Eye (tissue), 1 donor: ENCODE data around the gene FGF10.

Experiments used
- DNase-seq: peaks from one replicate; pipeline ENCODE4 v3.0.0-alpha.2; 2015

The FGF10 gene

DNA sequence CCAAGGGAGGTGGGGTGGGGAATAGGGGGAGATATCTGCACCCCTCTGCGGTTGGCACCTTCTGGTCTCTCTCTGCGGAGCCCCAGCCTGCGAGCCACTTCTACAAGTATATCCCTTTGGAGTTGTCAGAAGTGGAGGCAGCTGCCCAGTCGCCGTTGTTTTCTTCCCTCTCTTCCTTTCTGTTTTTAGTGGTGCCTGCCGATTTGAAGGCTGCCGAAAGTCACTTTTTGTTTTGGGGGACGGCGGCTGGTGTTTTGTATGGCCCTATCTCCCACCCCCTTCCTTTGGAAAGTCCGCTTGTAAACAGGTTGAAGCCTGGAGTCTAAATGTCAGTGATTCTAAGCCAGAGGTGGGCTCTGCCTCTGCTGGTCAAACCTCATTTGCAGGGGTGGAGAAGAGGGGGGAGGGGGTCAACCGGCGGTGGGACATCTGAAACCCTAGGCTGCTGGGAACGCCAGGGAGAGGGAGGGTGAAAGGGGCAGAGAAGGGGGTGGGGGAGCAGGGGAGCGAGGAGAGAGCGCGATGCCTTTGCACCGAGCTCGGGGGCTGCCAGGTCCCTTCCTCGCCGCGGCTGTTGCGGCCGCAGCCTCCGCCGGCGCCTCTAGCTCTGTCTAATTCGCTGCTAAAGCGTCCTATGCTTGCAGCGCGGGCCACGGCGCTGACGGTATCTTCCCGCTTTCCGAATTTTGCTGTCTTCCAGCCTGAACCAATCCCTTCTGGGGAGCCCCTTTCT, at the start of gene FGF10:
FGF10 (minus strand) TSS at position 331 of the 733 bp plus-strand sequence. CDS start 738 bp downstream, outside the sequence.
- peak; percentile 81 for DNase-seq

- no peak for DNase-seq
Measured at GRCh38 chr5:44426944-44427343, 37.7 kb upstream of the FGF10 start.

GRCh38 chr5:44412286-44412685, 23.1 kb upstream of the FGF10 start:
- no peak for DNase-seq

- no peak for DNase-seq
Measured at GRCh38 chr5:44402084-44402483, 12.9 kb upstream of the FGF10 start.

DNA sequence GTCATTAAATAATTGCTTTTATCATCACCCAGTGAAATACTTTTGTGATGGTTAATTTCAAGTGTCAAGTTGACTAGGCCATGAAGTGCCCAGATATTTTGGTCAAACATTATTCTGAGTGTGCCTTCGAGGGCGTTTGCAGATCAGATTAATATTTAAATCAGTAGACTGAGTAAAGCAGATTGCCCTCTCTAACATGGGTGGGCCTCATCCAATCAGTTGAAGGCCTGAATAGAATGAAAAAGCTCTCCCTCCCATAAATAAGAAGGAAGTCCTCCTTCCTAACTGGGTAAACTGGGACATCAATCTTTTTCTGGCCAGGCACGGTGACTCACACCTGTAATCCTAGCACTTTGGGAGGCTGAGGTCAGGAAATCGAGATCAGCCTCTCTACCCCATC, 12.4 kb upstream of the FGF10 start:
- DNase-seq: no peak

GRCh38 chr5:44398382-44398781, 9.2 kb upstream of the FGF10 start:
- DNase-seq: no peak

GRCh38 chr5:44396312-44396711, 7.1 kb upstream of the FGF10 start:
- no peak for DNase-seq

DNA sequence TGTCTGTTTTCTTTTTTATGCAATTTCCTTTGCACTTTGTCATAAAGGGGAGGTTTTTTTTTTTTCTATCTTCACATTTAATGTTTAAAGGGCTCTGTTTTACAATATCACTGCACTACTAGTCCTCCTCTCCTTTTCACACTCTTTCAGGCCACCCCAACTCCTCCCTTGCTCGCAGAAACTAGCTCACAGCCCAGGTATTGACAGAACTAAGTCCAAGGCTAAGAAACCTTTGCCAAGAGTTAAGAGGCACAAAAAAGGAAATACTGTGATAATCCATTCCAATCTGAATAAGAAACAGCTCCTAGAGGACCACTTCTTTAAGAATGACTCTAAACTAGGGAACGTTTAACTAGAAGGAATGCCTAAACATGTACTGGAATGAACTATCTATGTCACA, 1.1 kb upstream of the FGF10 start:
- peak; percentile 38 for DNase-seq

DNA sequence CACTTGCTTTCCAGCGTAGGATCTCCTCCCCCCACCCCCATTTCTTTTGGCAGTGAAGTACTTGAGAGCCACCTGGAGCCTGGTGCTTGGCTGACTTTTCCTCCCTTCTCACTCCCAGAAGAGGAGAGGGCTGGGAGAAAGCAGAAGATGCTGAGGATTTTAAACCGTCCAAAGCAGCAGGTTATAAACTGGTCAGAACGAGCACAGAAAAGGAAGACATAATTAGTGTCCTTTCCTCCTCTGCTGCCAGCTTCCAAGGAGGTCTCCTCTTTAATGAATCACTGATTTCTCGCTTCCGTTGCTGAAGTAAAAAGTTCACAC, 563 bp upstream of the FGF10 start:
- DNase-seq: no peak

DNA sequence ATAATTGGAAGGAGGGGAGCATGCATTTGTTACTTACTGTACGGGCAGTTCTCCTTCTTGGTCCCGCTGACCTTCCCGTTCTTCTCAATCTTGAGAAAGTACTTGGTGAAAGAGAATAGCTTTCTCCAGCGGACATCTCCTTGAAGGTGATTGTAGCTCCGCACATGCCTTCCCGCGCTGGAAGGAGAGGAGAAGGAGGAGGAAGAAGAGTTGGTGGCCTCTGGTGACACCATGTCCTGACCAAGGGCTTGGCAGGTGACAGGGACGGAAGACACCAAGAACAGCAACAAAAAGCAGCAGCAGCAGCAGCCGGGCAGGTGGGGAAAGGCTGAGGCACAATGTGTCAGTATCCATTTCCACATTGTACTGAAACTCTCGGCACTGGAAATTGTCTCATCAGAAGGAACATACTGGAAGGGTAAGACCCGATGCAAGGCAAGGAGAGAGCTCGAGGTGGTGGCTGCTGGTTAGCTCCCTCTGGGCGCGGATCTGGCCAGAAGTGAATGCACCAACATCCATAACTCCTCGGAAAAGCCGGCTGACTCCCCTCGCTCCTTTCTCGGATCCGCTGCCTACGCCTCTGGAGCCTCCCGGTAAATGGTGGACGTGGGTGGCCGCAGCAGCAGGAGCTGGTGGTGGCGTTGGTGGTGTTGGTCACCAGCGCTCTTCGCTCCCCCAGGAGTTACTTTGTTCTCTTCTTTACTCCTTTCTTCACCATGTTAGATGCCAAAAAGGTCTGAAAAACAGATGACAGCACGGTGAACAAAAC, 715 bp downstream of the FGF10 start:
- peak; percentile 71 for DNase-seq

DNA sequence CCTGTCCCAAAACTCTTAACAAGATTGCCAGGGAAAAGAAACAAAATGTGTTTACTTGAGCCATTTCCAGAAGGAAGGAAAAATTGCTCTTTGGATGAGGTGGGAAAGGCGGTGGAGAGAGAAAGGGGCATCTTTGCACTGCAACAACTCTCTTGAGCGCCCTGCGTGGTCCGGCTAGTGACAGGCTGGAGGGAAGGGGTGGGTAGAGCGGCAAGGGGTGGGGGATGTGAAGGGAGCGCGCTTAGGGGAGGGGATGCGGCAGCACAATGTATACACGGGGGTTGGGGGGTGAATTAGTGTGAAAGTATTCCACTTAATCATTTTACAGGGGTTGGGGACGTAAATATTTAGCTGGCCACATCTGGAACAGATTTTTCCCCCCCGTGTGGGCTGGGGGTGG, 1.3 kb downstream of the FGF10 start:
- peak; percentile 68 for DNase-seq

- DNase-seq: peak; percentile 60
Measured at GRCh38 chr5:44387406-44387805, 1.8 kb downstream of the FGF10 start.

- peak; percentile 20 for DNase-seq
Measured at GRCh38 chr5:44385291-44385900, 3.8 kb downstream of the FGF10 start.

- DNase-seq: no peak
Measured at GRCh38 chr5:44384816-44385215, 4.4 kb downstream of the FGF10 start.

- no peak for DNase-seq
Measured at GRCh38 chr5:44382894-44383293, 6.3 kb downstream of the FGF10 start.

DNA sequence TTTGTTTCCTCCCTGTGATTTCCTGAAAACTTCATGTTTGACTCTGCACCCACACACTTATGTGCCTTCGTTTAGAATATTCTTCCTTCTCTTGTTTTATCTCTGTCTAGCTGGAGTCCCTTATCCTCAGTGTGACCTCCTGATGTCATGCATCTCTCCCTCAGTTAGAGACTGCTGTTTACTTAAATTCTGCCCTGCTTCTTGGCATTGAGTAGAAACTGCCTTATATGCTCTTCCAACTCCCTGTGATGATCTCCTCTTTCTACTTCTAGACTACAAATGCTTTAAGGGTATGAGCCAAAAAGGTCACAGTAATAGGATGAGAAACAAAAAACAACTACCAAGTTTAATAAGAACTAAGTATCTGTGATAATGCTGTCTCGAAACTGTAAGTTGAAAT, 12.2 kb downstream of the FGF10 start:
- DNase-seq: no peak

DNA sequence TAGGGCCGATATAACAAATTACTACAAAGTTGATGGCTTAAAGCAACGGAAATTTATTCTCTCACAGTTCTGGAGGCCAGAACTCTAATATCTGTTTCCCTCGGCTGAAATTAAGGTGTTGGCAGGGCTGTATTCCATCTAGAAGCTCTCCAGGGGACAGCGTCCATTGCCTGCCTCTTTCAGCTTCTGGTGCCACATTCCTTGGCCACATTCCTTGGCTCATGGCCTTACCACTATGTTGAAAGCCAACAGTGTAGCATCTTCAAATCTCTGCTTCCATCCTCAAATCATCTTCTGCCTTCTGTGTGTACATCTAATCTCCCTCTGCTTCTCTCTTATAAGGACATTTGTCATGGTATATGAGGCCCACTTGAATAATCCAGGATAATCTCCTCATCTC, 17.2 kb downstream of the FGF10 start:
- no peak for DNase-seq

DNA sequence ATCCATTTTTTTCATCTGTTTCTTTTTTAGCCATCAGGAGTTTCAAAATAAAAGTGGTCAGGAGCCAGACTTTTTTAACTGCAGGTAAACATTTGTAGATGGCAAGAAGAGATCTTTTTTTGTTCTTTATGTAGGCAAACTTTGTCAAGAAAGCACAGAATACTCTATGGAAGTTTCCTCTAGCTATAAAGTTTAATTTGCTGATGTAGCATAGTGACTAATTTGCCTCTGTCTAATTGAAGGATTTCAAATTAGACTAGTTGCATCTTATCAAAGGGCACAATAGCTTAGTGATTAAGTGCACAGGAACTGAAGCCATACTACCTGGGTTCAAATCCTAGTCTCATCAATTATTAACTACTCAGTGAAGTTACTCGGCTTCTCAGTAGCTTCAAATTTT, 22.0 kb downstream of the FGF10 start:
- DNase-seq: no peak

DNA sequence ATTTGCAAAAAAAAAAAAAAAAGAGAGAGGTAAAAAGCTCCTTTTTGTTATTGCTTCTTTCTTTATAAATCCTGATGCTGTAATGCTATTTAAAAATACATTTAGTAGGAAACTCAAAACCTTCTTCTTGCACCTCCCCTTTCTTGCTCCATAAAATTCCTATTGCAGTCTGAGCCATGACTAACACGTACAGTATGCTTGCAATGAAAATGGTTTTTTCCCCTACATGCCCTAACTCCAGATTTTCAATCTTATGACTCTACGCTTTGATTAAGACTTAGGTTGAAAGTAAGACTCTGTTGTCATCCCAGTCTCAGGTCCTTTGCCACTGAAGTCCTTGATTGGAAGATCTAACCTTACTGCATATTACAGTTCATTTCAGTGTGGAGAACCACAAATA, 23.9 kb downstream of the FGF10 start:
- DNase-seq: no peak

GRCh38 chr5:44364097-44364496, 25.1 kb downstream of the FGF10 start:
- DNase-seq: no peak

DNA sequence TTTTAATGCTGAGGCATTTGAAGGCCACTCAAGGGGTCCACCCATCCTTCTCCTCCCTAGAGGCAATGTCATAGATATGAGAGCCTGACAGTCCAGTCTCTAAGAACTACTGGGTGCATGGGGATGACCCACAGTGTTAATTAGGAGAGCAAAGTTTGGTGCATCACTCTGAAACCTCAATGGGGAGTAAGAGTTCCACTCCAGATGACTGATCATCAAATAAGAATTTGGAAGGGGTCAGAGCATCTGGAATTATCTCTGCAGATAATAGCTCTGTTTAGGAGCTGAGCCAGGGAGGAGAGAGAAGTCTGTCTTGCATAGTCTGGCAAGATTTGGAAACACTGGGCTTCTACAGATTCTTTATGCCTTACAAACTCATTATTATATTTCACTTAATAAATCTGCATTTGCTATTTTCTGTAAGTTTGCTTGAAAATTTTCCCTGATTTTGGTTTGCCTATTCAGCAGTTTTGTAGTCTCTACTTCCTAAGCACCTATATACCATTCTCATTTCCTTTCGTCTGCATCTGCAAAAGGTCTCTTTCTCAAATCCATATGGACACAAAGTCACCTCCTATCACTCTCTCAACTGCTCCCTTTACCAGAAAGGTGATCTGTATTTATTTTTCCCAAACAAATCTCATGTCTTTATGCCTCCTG, 27.7 kb downstream of the FGF10 start:
- no peak for DNase-seq

DNA sequence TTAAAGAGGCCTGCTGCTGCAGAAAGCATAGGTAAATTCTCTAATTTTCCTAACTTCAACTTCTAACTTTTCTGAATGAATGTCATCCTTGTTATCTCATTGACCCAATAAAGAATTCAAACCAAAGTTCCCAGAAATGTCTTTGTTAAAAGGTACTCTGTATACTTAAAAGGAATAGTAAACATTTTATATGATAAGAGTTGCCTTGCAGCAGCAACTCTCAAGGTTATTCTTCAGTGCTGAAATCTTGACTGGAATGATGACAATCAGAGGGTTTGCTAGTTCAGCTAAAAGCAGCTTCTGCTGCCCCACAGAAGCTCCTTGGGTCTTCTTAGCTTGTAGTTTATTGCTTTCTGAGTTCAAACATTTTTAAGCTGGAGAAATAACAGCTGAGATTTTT, 28.3 kb downstream of the FGF10 start:
- DNase-seq: no peak

GRCh38 chr5:44358421-44358820, 30.8 kb downstream of the FGF10 start:
- no peak for DNase-seq

- no peak for DNase-seq
Measured at GRCh38 chr5:44356231-44356630, 33.0 kb downstream of the FGF10 start.
